ENCODE measurements around the gene SIL1. TPM values are rescaled to one million over a fixed set of nuclear protein-coding genes. Genes with fewer than 3 reads are reported as not detected.

Gene SIL1
- total RNA-seq, 1 experiment from 2014 or later: 22.0 TPM

DNA sequence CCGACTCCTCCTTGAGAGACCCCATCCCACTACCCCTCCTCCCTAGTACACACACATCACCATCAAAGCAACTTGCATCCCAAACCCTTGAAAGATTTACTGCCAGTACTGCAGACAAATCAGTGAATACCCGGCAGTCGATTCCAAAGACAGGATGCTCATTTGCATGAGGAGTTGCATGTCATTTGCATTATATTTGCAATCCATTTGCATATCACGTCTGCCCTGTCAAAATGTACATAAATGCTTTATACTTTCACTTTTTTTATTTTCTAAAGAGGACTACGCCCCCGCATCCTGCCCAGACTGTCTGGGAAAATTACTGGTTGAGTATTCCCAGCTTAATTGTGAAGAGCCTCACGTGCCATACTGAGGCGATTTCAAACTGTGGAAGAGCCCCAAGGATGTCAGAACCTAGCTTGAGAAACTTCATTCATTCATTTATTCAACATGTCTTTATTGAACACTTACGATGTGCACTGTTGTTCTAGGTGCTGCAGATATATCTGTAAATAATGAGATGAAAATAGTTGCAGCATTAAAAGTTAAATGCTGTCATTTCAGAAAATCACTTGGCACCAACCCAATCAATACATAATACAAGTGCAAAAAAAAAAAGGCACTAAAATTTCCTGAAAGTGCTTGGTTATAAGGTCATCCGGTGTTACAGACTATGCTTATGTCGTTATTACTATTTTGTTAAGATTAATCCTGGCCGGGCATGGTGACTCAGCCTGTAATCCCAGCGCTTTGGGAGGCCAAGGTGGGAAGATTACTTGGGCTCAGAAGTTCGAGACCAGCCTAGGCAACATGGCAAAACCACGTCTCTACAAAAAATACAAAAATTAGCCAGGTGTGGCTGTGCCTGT, 17.2 kb upstream of the SIL1 start:
- peaks cover 9% of the 10 kb centered on the region for H3K4me1 ChIP-seq (ENCODE audit: insufficient read depth, low read length, poor library complexity, severe bottlenecking)
- intact Hi-C loops (cut with micrococcal nuclease; ENCODE audit: unreplicated experiment): no loop called here
- ChIA-PET POLR2A (ENCODE audit: low non-redundant PET) (no interaction called here), CTCF (no interaction called here)
- no peak overlapping the region for H3K4me3 ChIP-seq (ENCODE audit: low read depth, low read length, poor library complexity, severe bottlenecking)
- H3K9me3 ChIP-seq (ENCODE audit: low read depth, low read length, poor library complexity, severe bottlenecking): no peaks in the 10 kb centered on the region
- peak; percentile 91 for DNase-seq (ENCODE audit: low spot score)
- TF ChIP-seq, protein P1, sequence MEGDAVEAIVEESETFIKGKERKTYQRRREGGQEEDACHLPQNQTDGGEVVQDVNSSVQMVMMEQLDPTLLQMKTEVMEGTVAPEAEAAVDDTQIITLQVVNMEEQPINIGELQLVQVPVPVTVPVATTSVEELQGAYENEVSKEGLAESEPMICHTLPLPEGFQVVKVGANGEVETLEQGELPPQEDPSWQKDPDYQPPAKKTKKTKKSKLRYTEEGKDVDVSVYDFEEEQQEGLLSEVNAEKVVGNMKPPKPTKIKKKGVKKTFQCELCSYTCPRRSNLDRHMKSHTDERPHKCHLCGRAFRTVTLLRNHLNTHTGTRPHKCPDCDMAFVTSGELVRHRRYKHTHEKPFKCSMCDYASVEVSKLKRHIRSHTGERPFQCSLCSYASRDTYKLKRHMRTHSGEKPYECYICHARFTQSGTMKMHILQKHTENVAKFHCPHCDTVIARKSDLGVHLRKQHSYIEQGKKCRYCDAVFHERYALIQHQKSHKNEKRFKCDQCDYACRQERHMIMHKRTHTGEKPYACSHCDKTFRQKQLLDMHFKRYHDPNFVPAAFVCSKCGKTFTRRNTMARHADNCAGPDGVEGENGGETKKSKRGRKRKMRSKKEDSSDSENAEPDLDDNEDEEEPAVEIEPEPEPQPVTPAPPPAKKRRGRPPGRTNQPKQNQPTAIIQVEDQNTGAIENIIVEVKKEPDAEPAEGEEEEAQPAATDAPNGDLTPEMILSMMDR (conservative IDR thresholded peaks at IDR 0.05; ENCODE audit: low read depth, low read length): no peak
- no peak for TF ChIP-seq EZH2 (IDR thresholded peaks at IDR 0.05; ENCODE audit: borderline replicate concordance, low read depth, low read length, poor library complexity, severe bottlenecking)
- H3K27ac ChIP-seq (ENCODE audit: low read depth, low read length, poor library complexity, severe bottlenecking): no peak overlapping the region
- no TSS peak for BruUV-seq (replicated peaks)
- H3K27me3 ChIP-seq (replicated peaks; ENCODE audit: insufficient read depth, low read depth, low read length, poor library complexity): no peaks in the 10 kb centered on the region
- no peaks in the 10 kb centered on the region for H3K36me3 ChIP-seq (ENCODE audit: insufficient read depth, low read length, poor library complexity, severe bottlenecking)

DNA sequence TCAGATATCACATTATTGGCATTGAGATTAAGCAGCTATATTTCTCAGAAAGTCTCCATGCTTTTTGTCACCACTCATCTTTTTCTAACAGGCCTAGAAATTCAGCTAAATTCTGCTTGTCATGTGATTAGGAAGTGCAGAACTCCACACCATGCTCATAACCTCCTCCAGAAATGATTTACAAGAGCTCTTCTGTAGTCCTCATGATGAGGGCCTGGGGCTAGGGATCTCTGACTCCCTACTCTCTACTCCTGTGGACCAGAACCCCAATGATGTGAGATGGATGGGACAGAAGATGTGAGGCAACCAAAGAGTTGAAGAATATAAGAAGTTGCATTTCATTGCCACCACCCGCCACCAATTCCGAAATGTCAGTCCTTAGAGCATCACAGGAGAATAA, 16.5 kb upstream of the SIL1 start:
- TF ChIP-seq, protein P1 (conservative IDR thresholded peaks at IDR 0.05; ENCODE audit: low read depth, low read length): no peak
- no peak for TF ChIP-seq EZH2 (IDR thresholded peaks at IDR 0.05; ENCODE audit: borderline replicate concordance, low read depth, low read length, poor library complexity, severe bottlenecking)
- DNase-seq (ENCODE audit: low spot score): no peak
- H3K36me3 ChIP-seq (ENCODE audit: insufficient read depth, low read length, poor library complexity, severe bottlenecking): no peaks in the 10 kb centered on the region
- CTCF ChIA-PET: no interaction called here
- peaks cover 9% of the 10 kb centered on the region for H3K4me1 ChIP-seq (ENCODE audit: insufficient read depth, low read length, poor library complexity, severe bottlenecking)
- no peaks in the 10 kb centered on the region for H3K9me3 ChIP-seq (ENCODE audit: low read depth, low read length, poor library complexity, severe bottlenecking)
- H3K27me3 ChIP-seq (replicated peaks; ENCODE audit: insufficient read depth, low read depth, low read length, poor library complexity): no peaks in the 10 kb centered on the region
- intact Hi-C loops (cut with micrococcal nuclease; ENCODE audit: unreplicated experiment): no loop called here
- no TSS peak for BruUV-seq (replicated peaks)
- H3K4me3 ChIP-seq (ENCODE audit: low read depth, low read length, poor library complexity, severe bottlenecking): no peak overlapping the region
- H3K27ac ChIP-seq (ENCODE audit: low read depth, low read length, poor library complexity, severe bottlenecking): no peak overlapping the region
- POLR2A ChIA-PET (ENCODE audit: low non-redundant PET): no interaction called here

DNA sequence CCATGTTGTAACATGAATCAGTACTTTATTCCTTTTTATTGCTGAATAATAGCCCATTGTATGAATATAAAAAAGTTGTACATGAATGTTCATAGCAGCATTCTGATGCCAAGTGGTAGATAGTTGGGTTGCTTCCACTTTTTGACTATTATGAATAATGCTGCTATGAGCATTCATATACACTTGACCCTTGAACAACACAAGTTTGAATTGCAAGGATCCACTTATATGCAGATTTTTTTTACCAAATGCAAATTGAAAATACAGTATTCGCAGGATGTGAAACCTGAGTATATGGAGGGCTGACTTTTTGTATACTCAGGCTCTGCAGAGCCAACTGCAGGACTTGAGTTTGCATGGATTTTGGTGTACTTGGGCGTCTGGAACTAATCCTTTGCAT, 14.7 kb upstream of the SIL1 start:
- ChIA-PET CTCF (no interaction called here), POLR2A (ENCODE audit: low non-redundant PET) (no interaction called here)
- Histone ChIP-seq H3K36me3 (ENCODE audit: insufficient read depth, low read length, poor library complexity, severe bottlenecking) (no peaks in the 10 kb centered on the region), H3K9me3 (ENCODE audit: low read depth, low read length, poor library complexity, severe bottlenecking) (no peaks in the 10 kb centered on the region), H3K27ac (ENCODE audit: low read depth, low read length, poor library complexity, severe bottlenecking) (no peak overlapping the region), H3K4me1 (ENCODE audit: insufficient read depth, low read length, poor library complexity, severe bottlenecking) (peaks cover 9% of the 10 kb centered on the region), H3K27me3 (replicated peaks; ENCODE audit: insufficient read depth, low read depth, low read length, poor library complexity) (no peaks in the 10 kb centered on the region), H3K4me3 (ENCODE audit: low read depth, low read length, poor library complexity, severe bottlenecking) (no peak overlapping the region)
- no peak for DNase-seq (ENCODE audit: low spot score)
- TF ChIP-seq, protein P1 (conservative IDR thresholded peaks at IDR 0.05; ENCODE audit: low read depth, low read length): no peak
- TF ChIP-seq EZH2 (IDR thresholded peaks at IDR 0.05; ENCODE audit: borderline replicate concordance, low read depth, low read length, poor library complexity, severe bottlenecking): no peak
- intact Hi-C loops (cut with micrococcal nuclease; ENCODE audit: unreplicated experiment): no loop called here
- no TSS peak for BruUV-seq (replicated peaks)
